Endothelial cell of umbilical vein (primary cell): ENCODE data around the gene ACAT1. TPM values are rescaled to one million over a fixed set of nuclear protein-coding genes. Genes with fewer than 3 reads are reported as not detected.
A peak's percentile ranks its signal among the peaks of the same experiment; 100 is the strongest.

Experiments used
- Bru-seq: library from RNA; stranded (reverse); fragments of 400-500 nt; gene quantifications from one replicate; lab custom pipeline; 2021; lab: Mats Ljungman, UMichigan
- BruChase-seq, 2 experiments: library from RNA; stranded (reverse); fragments of 400-500 nt; gene quantifications; one replicate each; lab custom pipeline; 2021; lab: Mats Ljungman, UMichigan
- BruUV-seq: library from RNA; stranded (reverse); fragments of 400-500 nt; replicated peaks from 2 replicates; lab custom pipeline; 2021; lab: Mats Ljungman, UMichigan
- CTCF ChIA-PET: fragments of 300-600, 350-600 bp; sonication (Branson Sonifier 250); formaldehyde crosslinking; loops from one replicate; lab custom pipeline; 2021; ENCODE audit warnings: antibody characterized with exemption, inconsistent platforms; lab: Charles Lee
- POLR2A ChIA-PET: fragments of 300-600, 350-600 bp; sonication (Branson Sonifier 250); formaldehyde crosslinking; loops from one replicate; lab custom pipeline; 2021; ENCODE audit warnings: antibody characterized with exemption, inconsistent platforms; lab: Charles Lee
- DNase-seq: peaks from one replicate; pipeline ENCODE4 v3.0.0-alpha.2; 2011; ENCODE audit warnings: low read depth, low spot score
- FAIRE-seq: peaks from 2 replicates; lab custom pipeline; 2011; peaks lifted over from hg19 to GRCh38; lab: Jason Lieb, UNC
- H2AFZ ChIP-seq: 2 replicates; pipeline ENCODE4 v1.6.0; 2012; ENCODE audit warnings: low read depth, low read length, control low read depth, inconsistent platforms
- H3K27ac ChIP-seq: 2 replicates; pipeline ENCODE4 v1.5.1; 2011; ENCODE audit warnings: low read depth, mild to moderate bottlenecking, control low read depth, low read length, moderate library complexity; ENCODE audit not compliant: insufficient read depth
- H3K27me3 ChIP-seq, 2 experiments: 2 replicates each; pipeline versions ENCODE4 v1.6.0 to v1.6.1; 2011; ENCODE audit warnings: low read length in 2 of 2, mixed read lengths in 1 of 2; ENCODE audit not compliant: control insufficient read depth in 2 of 2, insufficient read depth in 2 of 2
- H3K36me3 ChIP-seq, 2 experiments: 2 replicates in 1 of 2; 3 replicates in 1 of 2; pipeline ENCODE4 v1.5.1; 2011; ENCODE audit warnings: low read length in 2 of 2, mild to moderate bottlenecking in 1 of 2, moderate library complexity in 1 of 2; ENCODE audit not compliant: control insufficient read depth in 2 of 2, insufficient read depth in 2 of 2; ENCODE audit errors: extremely low read depth in 1 of 2
- H3K4me1 ChIP-seq: 3 replicates; pipeline ENCODE4 v1.5.1; 2011; ENCODE audit warnings: mild to moderate bottlenecking, low read length; ENCODE audit not compliant: control insufficient read depth, insufficient read depth; ENCODE audit errors: extremely low read depth
- H3K4me2 ChIP-seq: 2 replicates; pipeline ENCODE4 v1.6.1; 2011; ENCODE audit warnings: low read length, control low read depth, mixed read lengths; ENCODE audit not compliant: insufficient read depth
- H3K4me3 ChIP-seq, 3 experiments: fragments of 200-600 bp in 1 of 3; sonication (generic), shearing (Covaris generic) in 1 of 3; replicated peaks in 1 of 3; 2 replicates each; pipeline ENCODE4 v1.5.1; 2011 to 2016; ENCODE audit warnings: control low read depth in 3 of 3, low read length in 3 of 3, mild to moderate bottlenecking in 2 of 3, inconsistent platforms in 1 of 3, low read depth in 1 of 3, moderate library complexity in 1 of 3; ENCODE audit not compliant: insufficient read depth in 1 of 3
- H3K79me2 ChIP-seq: 2 replicates; pipeline ENCODE4 v1.6.0; 2012; ENCODE audit warnings: low read length, inconsistent platforms; ENCODE audit not compliant: control insufficient read depth, insufficient read depth
- H3K9ac ChIP-seq: replicated peaks from 2 replicates; pipeline ENCODE3; 2011; ENCODE audit warnings: low read length, control low read depth; ENCODE audit not compliant: insufficient read depth; ENCODE audit errors: extremely low read depth
- H3K9me1 ChIP-seq: replicated peaks from 3 replicates; pipeline ENCODE4 v1.6.0; 2011; ENCODE audit warnings: mild to moderate bottlenecking, low read length; ENCODE audit not compliant: control insufficient read depth, insufficient read depth; ENCODE audit errors: extremely low read depth
- H3K9me3 ChIP-seq: replicated peaks from 2 replicates; pipeline ENCODE4 v1.5.1; 2012; ENCODE audit warnings: low read length, inconsistent platforms; ENCODE audit not compliant: control insufficient read depth, insufficient read depth
- H4K20me1 ChIP-seq: replicated peaks from 2 replicates; pipeline ENCODE3; 2011; ENCODE audit warnings: mild to moderate bottlenecking, low read length; ENCODE audit not compliant: control insufficient read depth, insufficient read depth; ENCODE audit errors: extremely low read depth
- EZH2 ChIP-seq: IDR thresholded peaks from 2 replicates; pipeline ENCODE4 v1.6.1; 2012; ENCODE audit warnings: borderline replicate concordance, low read depth, mild to moderate bottlenecking, moderate library complexity, low read length, inconsistent platforms; ENCODE audit not compliant: severe bottlenecking
- FOS ChIP-seq: IDR thresholded peaks from 2 replicates; pipeline ENCODE4 v1.6.1; 2011; ENCODE audit warnings: mild to moderate bottlenecking, low read length, moderate library complexity, borderline replicate concordance; ENCODE audit not compliant: insufficient read depth
- GATA2 ChIP-seq: IDR thresholded peaks from 2 replicates; pipeline ENCODE4 v1.7.0; 2011; ENCODE audit warnings: low read depth, mild to moderate bottlenecking, moderate library complexity, mixed read lengths, low read length; ENCODE audit not compliant: insufficient read length, insufficient read depth
- JUN ChIP-seq: IDR thresholded peaks from 2 replicates; pipeline ENCODE4 v1.6.1; 2011; ENCODE audit warnings: borderline replicate concordance, low read depth; ENCODE audit not compliant: insufficient read length, insufficient read depth
- MYC ChIP-seq: IDR thresholded peaks from one replicate; pipeline ENCODE4 v1.6.1; 2011; ENCODE audit warnings: mild to moderate bottlenecking, low read depth, low read length
- POLR2A ChIP-seq: IDR thresholded peaks from 2 replicates; pipeline ENCODE4 v1.6.1; 2012; ENCODE audit warnings: low read depth, mild to moderate bottlenecking, control low read depth, low read length
- POLR2AphosphoS5 ChIP-seq: IDR thresholded peaks from 2 replicates; pipeline ENCODE4 v1.6.1; 2012; ENCODE audit warnings: low read depth, mild to moderate bottlenecking, control low read depth, low read length, moderate library complexity; ENCODE audit not compliant: insufficient read depth
- dilution Hi-C: fragments of 300-500 bp; cut with MboI; formaldehyde crosslinking; loops from one replicate; pipeline ENCODE4 v1.15.0; 2019; ENCODE audit warnings: low sequenced_read_pairs; ENCODE audit not compliant: extremely low pct_ligation_motif_present
- intact Hi-C: fragments of 100-400 bp; cut with micrococcal nuclease; formaldehyde crosslinking; loops from one replicate; pipeline ENCODE4 v1.10.0; 2022
- long read RNA-seq: library from polyadenylated mRNA; stranded (forward); transcript quantifications from one replicate; pipeline ENCODE4 v2.0.0, GENCODE V29; 2021
- polyA minus RNA-seq, 3 experiments: library from RNA; depleted of rRNA, polyadenylated mRNA; stranded (reverse); fragments of >200 nt; gene quantifications; 1 replicate in 1 of 3; 2 replicates in 2 of 3; pipeline ENCODE4 v1.2.3, GENCODE V29; 2011
- polyA plus RNA-seq, 4 experiments: library from polyadenylated mRNA; depleted of rRNA in 3 of 4; stranded (reverse) in 3 of 4; unstranded in 1 of 4; fragments of >200 nt; gene quantifications; 2 replicates each; pipeline versions ENCODE4 v1.2.1 to v1.2.3, GENCODE V29; 2011 to 2012; ENCODE audit warnings: missing spikeins in 1 of 4
- total RNA-seq: library from RNA; stranded (reverse); gene quantifications from 2 replicates; pipeline ENCODE4 v1.2.3, GENCODE V29; 2021
- TF ChIP-seq, protein P1 (sequence below), 2 donors: IDR thresholded peaks; 1 replicate in 1 of 2; 2 replicates in 1 of 2; pipeline ENCODE4 v1.5.1; 2011; ENCODE audit warnings: low read length in 2 of 2, mild to moderate bottlenecking in 2 of 2, moderate library complexity in 2 of 2, control low read depth in 1 of 2, inconsistent platforms in 1 of 2, low read depth in 1 of 2; ENCODE audit not compliant: insufficient read depth in 1 of 2; ENCODE audit errors: extremely low read depth in 1 of 2
- TF ChIP-seq, protein P2 (sequence below): IDR thresholded peaks from 2 replicates; pipeline ENCODE4 v1.6.1; 2011; ENCODE audit not compliant: insufficient read depth, insufficient read length

Gene ACAT1
- 51.7 and 59.9 TPM in 2 replicates for total RNA-seq
- 32.6 and 36.8 TPM in 2 replicates for polyA plus RNA-seq
- polyA plus RNA-seq (2011; cell fraction: cytosol; rRNA removed): 50.9 and 57.2 TPM in 2 replicates
- 29.8 and 41.4 TPM in 2 replicates for polyA plus RNA-seq (2011; cell fraction: nucleus; rRNA removed)
- polyA plus RNA-seq (2012): 105 and 106 TPM in 2 replicates
- polyA minus RNA-seq: 40.7 and 65.4 TPM in 2 replicates
- 46.5 TPM for polyA minus RNA-seq (2011; cell fraction: cytosol; rRNA and poly(A)+ RNA removed)
- polyA minus RNA-seq (2011; cell fraction: nucleus; rRNA and poly(A)+ RNA removed): 22.2 and 25.8 TPM in 2 replicates
- percentile 66 among the genes with signal in this experiment for Bru-seq, nascent RNA
- percentile 76 among the genes with signal in this experiment for BruChase-seq, experiment 1, labeled RNA remaining after a 6-hour chase
- BruChase-seq, experiment 2, labeled RNA remaining after a 2-hour chase: percentile 62 among the genes with signal in this experiment
- long read RNA-seq, transcript ACAT1-201 (12 exons, 1,761 nt): major isoform, 219 of 248 reads
- long read RNA-seq, partial matches to known transcripts: 9 of 248 reads
- long read RNA-seq, other reads (novel, unspliced or antisense): 18 of 248 reads

GRCh38 chr11:108121274-108122155 is at the start of gene ACAT1:
Gene ACAT1 (plus strand): TSS chr11:108121567. CDS start chr11:108121607, 40 bp downstream.
- ChIA-PET CTCF (interaction anchor here (0.7 to 1.7 kb wide), 4 partner anchors 27 to 527 kb away, joined by 3 read pairs; partner anchors contain the start of genes ATM and CUL5), POLR2A (no interaction called here)
- Histone ChIP-seq H2AFZ (peak within 1 kb of the TSS; percentile 77), H3K9me1 (no peaks in the 10 kb centered on the region), H3K27me3 (no peaks in the 10 kb centered on the region), H3K27ac (peak within 1 kb of the TSS; percentile 19), H3K9me3 (no peaks in the 10 kb centered on the region), H3K4me1 (peaks cover 16% of the 10 kb centered on the region), H3K9ac (peak within 1 kb of the TSS; percentile 66), H4K20me1 (no peaks in the 10 kb centered on the region), H3K4me3 (peak within 1 kb of the TSS; percentile 58 to 85 (median 60)), H3K4me2 (peak within 1 kb of the TSS; percentile 90), H3K36me3 (no peaks in the 10 kb centered on the region), H3K79me2 (peaks cover 37% of the 10 kb centered on the region)
- peak; percentile 92 for DNase-seq
- BruUV-seq: TSS peak; percentile 54
- intact Hi-C loops: loop anchor here (1.0 to 5.0 kb wide), 4 partner anchors 101 to 376 kb away; partner anchors contain the start of genes C11orf65, CUL5, NPAT and POGLUT3
- dilution Hi-C loops: no loop called here
- peak; percentile 95 for FAIRE-seq
- no peak for TF ChIP-seq FOS
- TF ChIP-seq, protein P1, sequence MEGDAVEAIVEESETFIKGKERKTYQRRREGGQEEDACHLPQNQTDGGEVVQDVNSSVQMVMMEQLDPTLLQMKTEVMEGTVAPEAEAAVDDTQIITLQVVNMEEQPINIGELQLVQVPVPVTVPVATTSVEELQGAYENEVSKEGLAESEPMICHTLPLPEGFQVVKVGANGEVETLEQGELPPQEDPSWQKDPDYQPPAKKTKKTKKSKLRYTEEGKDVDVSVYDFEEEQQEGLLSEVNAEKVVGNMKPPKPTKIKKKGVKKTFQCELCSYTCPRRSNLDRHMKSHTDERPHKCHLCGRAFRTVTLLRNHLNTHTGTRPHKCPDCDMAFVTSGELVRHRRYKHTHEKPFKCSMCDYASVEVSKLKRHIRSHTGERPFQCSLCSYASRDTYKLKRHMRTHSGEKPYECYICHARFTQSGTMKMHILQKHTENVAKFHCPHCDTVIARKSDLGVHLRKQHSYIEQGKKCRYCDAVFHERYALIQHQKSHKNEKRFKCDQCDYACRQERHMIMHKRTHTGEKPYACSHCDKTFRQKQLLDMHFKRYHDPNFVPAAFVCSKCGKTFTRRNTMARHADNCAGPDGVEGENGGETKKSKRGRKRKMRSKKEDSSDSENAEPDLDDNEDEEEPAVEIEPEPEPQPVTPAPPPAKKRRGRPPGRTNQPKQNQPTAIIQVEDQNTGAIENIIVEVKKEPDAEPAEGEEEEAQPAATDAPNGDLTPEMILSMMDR (IDR thresholded peaks at IDR 0.05; ENCODE audit: extremely low read depth in 1 of 2, insufficient read depth in 1 of 2, low read depth in 1 of 2, low read length in 2 of 2): peak in 1 of 2 donors; percentile 38
- TF ChIP-seq EZH2: no peak
- TF ChIP-seq, protein P2, sequence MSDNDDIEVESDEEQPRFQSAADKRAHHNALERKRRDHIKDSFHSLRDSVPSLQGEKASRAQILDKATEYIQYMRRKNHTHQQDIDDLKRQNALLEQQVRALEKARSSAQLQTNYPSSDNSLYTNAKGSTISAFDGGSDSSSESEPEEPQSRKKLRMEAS: peak; percentile 43
- TF ChIP-seq POLR2A: peak; percentile 87
- TF ChIP-seq POLR2AphosphoS5: peak; percentile 91
- peak; percentile 61 for TF ChIP-seq MYC
- no peak for TF ChIP-seq JUN
- no peak for TF ChIP-seq GATA2
